Skeletal muscle tissue (tissue), 4 donors: ENCODE measurements around the gene TUSC2. TPM values are rescaled to one million over a fixed set of nuclear protein-coding genes. Genes with fewer than 3 reads are reported as not detected.

Experiments used
- H3K27ac ChIP-seq: one replicate; pipeline ENCODE4 v1.7.0; 2013; ENCODE audit warnings: mild to moderate bottlenecking, low read depth, low read length, inconsistent platforms
- H3K27me3 ChIP-seq, 3 donors: one replicate each; pipeline ENCODE4 v1.7.0; 2013; ENCODE audit warnings: low read length in 3 of 3; ENCODE audit not compliant: control insufficient read depth in 3 of 3, insufficient read depth in 3 of 3
- H3K36me3 ChIP-seq, 3 donors: one replicate each; pipeline ENCODE4 v1.7.0; 2013; ENCODE audit warnings: low read length in 3 of 3; ENCODE audit not compliant: control insufficient read depth in 3 of 3, insufficient read depth in 3 of 3
- H3K4me1 ChIP-seq, 3 donors: one replicate each; pipeline ENCODE4 v1.7.0; 2013; ENCODE audit warnings: low read length in 3 of 3, mild to moderate bottlenecking in 3 of 3; ENCODE audit not compliant: control insufficient read depth in 3 of 3, insufficient read depth in 3 of 3
- H3K4me3 ChIP-seq, 3 donors: one replicate each; pipeline ENCODE4 v1.7.0; 2013; ENCODE audit warnings: low read length in 3 of 3
- H3K9ac ChIP-seq, 3 donors: one replicate each; pipeline ENCODE4 v1.7.0; 2013; ENCODE audit warnings: low read length in 3 of 3, mild to moderate bottlenecking in 3 of 3, moderate library complexity in 2 of 3, low read depth in 1 of 3
- H3K9me3 ChIP-seq, 3 donors: one replicate each; pipeline ENCODE4 v1.7.0; 2013; ENCODE audit warnings: low read length in 3 of 3; ENCODE audit not compliant: control insufficient read depth in 3 of 3
- total RNA-seq: library from RNA; depleted of rRNA; stranded (reverse); fragments of >200 nt; gene quantifications from one replicate; pipeline ENCODE4 v1.2.3, GENCODE V29; 2014
- donor health status: Osteomylitis.

The TUSC2 gene
- total RNA-seq, 1 donor from 2014 or later, result 7.8 TPM

GRCh38 chr3:50320853-50321335 lies 7.1 kb downstream of the TUSC2 start:
- peak overlapping the region; percentile 96 to 99 (median 98) for H3K9ac ChIP-seq
- peaks cover 55 to 77% (median 68%) of the 10 kb centered on the region in 3 donors for H3K4me1 ChIP-seq
- H3K27me3 ChIP-seq, result no peaks in the 10 kb centered on the region
- H3K9me3 ChIP-seq, result no peaks in the 10 kb centered on the region
- peaks cover 34 to 38% (median 34%) of the 10 kb centered on the region in 3 donors for H3K36me3 ChIP-seq
- peak overlapping the region; percentile 97 for H3K27ac ChIP-seq
- peak overlapping the region; percentile 91 to 98 (median 92) for H3K4me3 ChIP-seq

- peaks cover 55 to 73% (median 68%) of the 10 kb centered on the region in 3 donors for H3K4me1 ChIP-seq
- H3K27ac ChIP-seq, result peak overlapping the region; percentile 97
- H3K9me3 ChIP-seq, result no peaks in the 10 kb centered on the region
- peaks cover 29 to 35% (median 31%) of the 10 kb centered on the region in 3 donors for H3K36me3 ChIP-seq
- peak overlapping the region; percentile 91 to 98 (median 92) for H3K4me3 ChIP-seq
- no peaks in the 10 kb centered on the region for H3K27me3 ChIP-seq
- peak overlapping the region; percentile 96 to 99 (median 98) for H3K9ac ChIP-seq
Measured at GRCh38 chr3:50319894-50320625, 8.0 kb downstream of the TUSC2 start.

GRCh38 chr3:50319181-50319893 lies 8.7 kb downstream of the TUSC2 start:
- H3K36me3 ChIP-seq, result peaks cover 28 to 34% (median 31%) of the 10 kb centered on the region in 3 donors
- H3K27me3 ChIP-seq, result no peaks in the 10 kb centered on the region

DNA sequence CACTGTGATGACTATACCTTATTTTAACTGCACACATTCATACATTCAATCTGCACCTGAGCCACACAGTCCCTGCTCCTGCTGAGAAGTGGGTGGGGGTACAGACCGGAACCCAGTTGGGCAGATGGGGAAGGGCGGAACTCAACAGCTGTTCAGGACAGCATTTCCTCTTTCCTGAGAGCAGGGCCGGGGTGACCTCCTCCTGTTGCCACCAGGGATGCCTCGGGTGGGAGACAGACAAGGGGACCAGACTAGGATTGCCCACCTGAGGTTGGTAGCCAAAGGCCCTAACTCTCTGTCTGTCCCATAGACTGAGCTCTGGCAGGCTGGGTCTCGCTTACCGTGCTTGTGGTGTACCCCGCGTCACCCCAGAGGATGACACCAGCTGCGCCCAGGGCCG lies 9.4 kb downstream of the TUSC2 start:
- Histone ChIP-seq H3K4me3 (peak overlapping the region; percentile 17 to 45 (median 38)), H3K4me1 (peaks cover 55 to 72% (median 67%) of the 10 kb centered on the region in 3 donors), H3K27me3 (no peaks in the 10 kb centered on the region), H3K36me3 (peaks cover 28 to 34% (median 31%) of the 10 kb centered on the region in 3 donors), H3K9me3 (no peaks in the 10 kb centered on the region), H3K27ac (no peak overlapping the region), H3K9ac (peak overlapping the region in 2 of 3 donors; percentile 43 to 60)

More at GRCh38 chr3:50319181-50319893, 8.7 kb downstream of the TUSC2 start:
- Histone ChIP-seq H3K27ac (no peak overlapping the region), H3K4me1 (peaks cover 60 to 76% (median 71%) of the 10 kb centered on the region in 3 donors), H3K9me3 (no peaks in the 10 kb centered on the region), H3K4me3 (peak overlapping the region; percentile 17 to 98 (median 91)), H3K9ac (peak overlapping the region; percentile 96 to 99 (median 98))

GRCh38 chr3:50318163-50318562 lies 9.9 kb downstream of the TUSC2 start:
- peaks cover 28 to 34% (median 31%) of the 10 kb centered on the region in 3 donors for H3K36me3 ChIP-seq
- H3K27ac ChIP-seq, result no peak overlapping the region
- peak overlapping the region in 2 of 3 donors; percentile 17 to 45 for H3K4me3 ChIP-seq
- H3K27me3 ChIP-seq, result no peaks in the 10 kb centered on the region
- peak overlapping the region in 2 of 3 donors; percentile 51 to 60 for H3K9ac ChIP-seq
- no peaks in the 10 kb centered on the region for H3K9me3 ChIP-seq
- peaks cover 55 to 72% (median 65%) of the 10 kb centered on the region in 3 donors for H3K4me1 ChIP-seq

GRCh38 chr3:50317300-50317699 lies 10.7 kb downstream of the TUSC2 start:
- Histone ChIP-seq H3K27me3 (no peaks in the 10 kb centered on the region), H3K36me3 (peaks cover 28 to 34% (median 31%) of the 10 kb centered on the region in 3 donors), H3K9ac (peak overlapping the region in 1 of 3 donors; percentile 51), H3K9me3 (no peaks in the 10 kb centered on the region), H3K4me1 (peaks cover 53 to 64% (median 58%) of the 10 kb centered on the region in 3 donors), H3K4me3 (no peak overlapping the region), H3K27ac (no peak overlapping the region)

DNA sequence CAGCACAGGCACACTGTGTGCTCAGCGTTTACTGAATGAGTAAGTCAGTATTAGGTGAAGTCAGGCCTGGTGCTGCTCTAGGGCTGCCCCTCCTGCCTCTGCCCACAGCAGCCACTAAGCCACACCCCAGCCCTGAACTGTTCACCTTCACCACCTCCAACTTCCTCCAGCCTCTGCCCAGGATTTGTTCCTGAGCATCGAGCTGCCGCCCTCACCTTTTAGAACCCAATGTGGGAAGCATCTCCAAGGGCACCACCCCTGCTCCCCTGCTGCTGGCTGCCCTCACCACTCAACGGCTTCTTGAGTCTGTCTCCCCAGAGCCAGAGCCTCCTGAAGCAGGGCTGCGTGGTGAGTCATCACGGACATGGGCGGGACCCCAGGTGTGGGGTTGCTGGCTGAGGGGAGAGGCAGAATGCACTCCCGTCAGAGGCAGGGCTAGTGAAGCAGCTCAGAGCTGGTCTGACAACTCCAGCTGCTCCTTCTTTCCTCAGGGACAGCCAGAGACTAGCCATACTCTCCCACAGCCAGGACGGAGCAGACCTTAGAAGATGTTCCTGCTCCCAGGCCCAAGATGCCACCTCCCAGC lies 11.3 kb downstream of the TUSC2 start:
- no peak overlapping the region for H3K27ac ChIP-seq
- H3K9ac ChIP-seq, result peak overlapping the region in 1 of 3 donors; percentile 51
- peaks cover 47 to 59% (median 53%) of the 10 kb centered on the region in 3 donors for H3K4me1 ChIP-seq
- no peak overlapping the region for H3K4me3 ChIP-seq
- no peaks in the 10 kb centered on the region for H3K27me3 ChIP-seq
- peaks cover 28 to 34% (median 31%) of the 10 kb centered on the region in 3 donors for H3K36me3 ChIP-seq
- no peaks in the 10 kb centered on the region for H3K9me3 ChIP-seq

DNA sequence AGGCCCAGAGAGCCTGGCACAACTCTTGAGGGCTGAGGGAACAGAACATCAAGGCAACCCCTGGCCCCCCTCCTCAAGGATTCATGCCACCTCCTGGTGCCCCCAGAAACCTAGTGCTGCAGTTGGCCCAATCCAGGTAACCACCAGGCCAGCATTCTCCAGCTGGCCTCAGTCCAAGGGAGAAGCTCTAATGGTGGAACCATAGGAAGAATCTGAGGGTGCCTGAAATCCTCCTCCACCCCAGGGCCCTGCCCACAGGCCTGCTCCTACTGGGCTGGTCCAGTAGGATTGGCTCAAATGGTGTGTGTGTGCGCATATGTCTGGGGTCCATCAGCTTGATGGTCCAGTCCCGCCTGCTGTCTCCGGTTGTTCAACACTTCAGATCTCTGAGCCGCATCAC lies 13.2 kb downstream of the TUSC2 start:
- Histone ChIP-seq H3K9ac (no peak overlapping the region), H3K9me3 (no peaks in the 10 kb centered on the region), H3K36me3 (peaks cover 27 to 31% (median 30%) of the 10 kb centered on the region in 3 donors), H3K27me3 (no peaks in the 10 kb centered on the region), H3K4me3 (no peak overlapping the region), H3K4me1 (peaks cover 36 to 47% (median 42%) of the 10 kb centered on the region in 3 donors), H3K27ac (no peak overlapping the region)

DNA sequence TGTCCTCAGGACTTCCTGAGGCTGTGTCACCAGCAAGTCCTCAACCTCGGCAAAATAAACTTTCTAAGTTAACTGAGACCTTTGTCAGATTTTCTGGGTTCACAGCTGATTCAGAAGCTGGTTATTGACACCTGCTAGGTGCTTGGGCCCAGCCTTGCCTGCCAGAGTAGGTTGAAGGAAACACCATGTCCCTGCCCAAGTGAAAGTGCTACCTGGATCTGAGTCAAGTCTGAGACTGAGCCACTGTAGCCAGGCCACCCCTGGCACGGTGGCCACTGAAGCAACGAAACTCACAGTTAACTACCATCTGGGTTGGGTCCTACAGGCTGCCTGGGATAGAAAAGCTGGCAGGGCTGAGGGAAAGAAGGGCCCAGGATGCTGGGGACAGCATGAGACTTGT lies 13.7 kb downstream of the TUSC2 start:
- H3K36me3 ChIP-seq, result peaks cover 22 to 26% (median 25%) of the 10 kb centered on the region in 3 donors
- H3K9ac ChIP-seq, result peak overlapping the region in 1 of 3 donors; percentile 60
- H3K27ac ChIP-seq, result no peak overlapping the region
- no peaks in the 10 kb centered on the region for H3K9me3 ChIP-seq
- H3K27me3 ChIP-seq, result no peaks in the 10 kb centered on the region
- H3K4me3 ChIP-seq, result no peak overlapping the region
- H3K4me1 ChIP-seq, result peaks cover 31 to 42% (median 38%) of the 10 kb centered on the region in 3 donors
